Activated CD8-positive, alpha-beta memory T cell treated with anti-CD3 and anti-CD28 coated beads for 48 hours (primary cell): Measurements from ENCODE around the gene FBXL19.

Source experiments
- DNase-seq, 3 experiments: peaks; one replicate each; pipeline ENCODE4 v3.0.0-alpha.2; 2020; ENCODE audit warnings: low read depth in 2 of 3, low spot score in 2 of 3

Gene FBXL19

DNA sequence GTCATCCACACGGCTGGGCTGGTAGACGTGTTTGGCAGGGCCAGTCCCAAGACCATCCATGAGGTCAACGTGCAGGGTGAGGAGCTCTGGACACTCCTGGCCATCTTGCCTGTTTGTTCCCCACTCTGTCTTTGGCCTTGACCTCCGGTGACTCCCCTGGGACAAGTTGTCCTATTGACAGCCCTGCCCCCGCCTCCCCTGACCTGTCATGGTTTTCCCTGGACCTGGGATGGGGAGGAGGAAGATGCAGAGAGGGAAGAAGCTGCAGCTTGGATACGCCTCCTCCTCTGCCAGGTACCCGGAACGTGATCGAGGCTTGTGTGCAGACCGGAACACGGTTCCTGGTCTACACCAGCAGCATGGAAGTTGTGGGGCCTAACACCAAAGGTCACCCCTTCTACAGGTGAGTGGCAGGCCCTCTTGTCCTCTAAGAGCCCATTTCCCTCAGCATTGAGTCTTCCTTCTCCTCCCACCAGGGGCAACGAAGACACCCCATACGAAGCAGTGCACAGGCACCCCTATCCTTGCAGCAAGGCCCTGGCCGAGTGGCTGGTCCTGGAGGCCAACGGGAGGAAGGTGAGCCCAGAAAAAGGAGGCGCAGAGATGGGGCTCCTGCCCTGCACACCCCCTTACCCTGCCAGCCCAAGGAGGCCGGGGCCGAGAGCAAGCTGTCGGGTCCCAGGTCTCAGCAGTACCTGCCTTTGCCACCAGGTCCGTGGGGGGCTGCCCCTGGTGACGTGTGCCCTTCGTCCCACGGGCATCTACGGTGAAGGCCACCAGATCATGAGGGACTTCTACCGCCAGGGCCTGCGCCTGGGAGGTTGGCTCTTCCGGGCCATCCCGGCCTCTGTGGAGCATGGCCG lies 63.0 kb downstream of the FBXL19 start:
- no peak for DNase-seq

DNA sequence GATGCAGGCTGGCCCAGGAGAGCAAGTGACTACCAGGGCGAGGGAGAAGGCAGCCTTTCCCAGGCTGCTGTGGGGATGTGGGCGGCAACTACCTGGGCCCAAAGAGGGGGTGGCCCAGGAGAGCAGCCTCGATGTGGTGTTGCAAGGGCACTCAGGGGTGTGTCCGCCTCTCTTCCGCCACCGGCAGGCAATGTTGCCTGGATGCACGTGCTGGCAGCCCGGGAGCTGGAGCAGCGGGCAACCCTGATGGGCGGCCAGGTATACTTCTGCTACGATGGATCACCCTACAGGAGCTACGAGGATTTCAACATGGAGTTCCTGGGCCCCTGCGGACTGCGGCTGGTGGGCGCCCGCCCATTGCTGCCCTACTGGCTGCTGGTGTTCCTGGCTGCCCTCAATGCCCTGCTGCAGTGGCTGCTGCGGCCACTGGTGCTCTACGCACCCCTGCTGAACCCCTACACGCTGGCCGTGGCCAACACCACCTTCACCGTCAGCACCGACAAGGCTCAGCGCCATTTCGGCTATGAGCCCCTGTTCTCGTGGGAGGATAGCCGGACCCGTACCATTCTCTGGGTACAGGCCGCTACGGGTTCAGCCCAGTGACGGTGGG lies 64.3 kb downstream of the FBXL19 start:
- no peak for DNase-seq

DNA sequence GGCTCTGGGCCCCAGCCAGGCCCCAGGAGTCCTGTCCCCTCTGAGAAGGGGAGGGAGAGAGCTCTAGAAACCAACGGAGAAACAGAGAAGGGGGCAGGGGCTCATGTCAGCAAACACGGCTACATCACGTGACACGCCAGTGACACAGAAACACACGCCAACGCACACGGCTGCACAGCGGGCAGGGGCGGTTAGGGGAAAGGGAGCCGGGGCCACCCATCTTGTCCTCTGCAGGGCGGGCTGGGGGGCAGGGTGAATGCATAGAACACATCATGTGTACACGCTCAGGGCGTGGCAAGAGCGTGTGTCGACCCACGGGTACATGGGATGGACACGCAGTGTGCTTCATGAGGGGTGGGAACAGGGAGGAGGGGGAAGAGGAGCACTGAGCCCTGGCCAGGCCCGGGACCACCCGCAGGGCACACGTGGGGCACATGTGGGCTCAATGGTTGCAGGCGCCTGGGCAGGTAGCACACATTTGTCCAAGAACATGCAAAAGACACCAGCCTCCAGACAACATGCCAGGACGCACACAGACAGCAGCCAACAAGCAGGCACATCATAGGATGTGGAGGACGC lies 66.2 kb downstream of the FBXL19 start:
- no peak for DNase-seq

DNA sequence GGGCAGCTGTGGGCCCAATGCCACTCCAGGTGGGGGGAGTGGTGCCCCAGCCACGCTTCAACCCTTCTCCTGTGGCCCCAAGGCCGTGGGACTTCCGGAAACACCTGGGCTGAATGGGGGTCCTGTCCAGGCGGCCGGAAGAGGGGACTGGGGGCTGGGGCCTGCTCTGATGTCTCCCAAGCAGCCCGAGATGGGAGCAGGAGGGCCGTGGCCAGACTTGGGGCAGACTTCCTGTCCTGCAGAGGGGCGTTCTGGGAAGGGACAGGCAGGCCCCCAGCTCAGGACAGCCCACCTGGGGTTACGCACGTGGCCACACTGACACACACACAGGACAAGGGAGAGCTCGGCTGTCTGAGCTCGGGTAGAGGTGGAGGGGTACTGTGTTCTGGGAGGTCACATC lies 66.7 kb downstream of the FBXL19 start:
- DNase-seq, result no peak

DNA sequence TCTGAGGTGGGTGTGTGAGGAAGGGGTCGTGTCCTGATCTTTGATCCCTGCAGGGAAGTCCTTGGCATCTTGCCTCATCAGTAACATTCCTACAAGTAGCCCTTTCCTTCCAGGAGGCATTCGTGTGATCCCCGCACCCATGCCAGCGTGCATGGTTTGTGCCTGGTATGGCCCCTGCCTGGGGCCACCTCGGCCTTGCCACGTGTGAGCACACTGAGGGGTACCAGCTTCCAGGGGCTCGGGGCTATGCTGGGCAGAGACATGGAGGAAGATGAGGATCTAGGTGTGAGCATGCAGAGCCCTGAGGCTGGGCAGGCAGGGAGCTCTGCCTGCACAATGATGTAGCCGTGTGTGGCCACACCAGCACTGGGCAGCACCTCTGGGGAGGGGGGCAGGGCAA lies 67.7 kb downstream of the FBXL19 start:
- DNase-seq, result no peak

DNA sequence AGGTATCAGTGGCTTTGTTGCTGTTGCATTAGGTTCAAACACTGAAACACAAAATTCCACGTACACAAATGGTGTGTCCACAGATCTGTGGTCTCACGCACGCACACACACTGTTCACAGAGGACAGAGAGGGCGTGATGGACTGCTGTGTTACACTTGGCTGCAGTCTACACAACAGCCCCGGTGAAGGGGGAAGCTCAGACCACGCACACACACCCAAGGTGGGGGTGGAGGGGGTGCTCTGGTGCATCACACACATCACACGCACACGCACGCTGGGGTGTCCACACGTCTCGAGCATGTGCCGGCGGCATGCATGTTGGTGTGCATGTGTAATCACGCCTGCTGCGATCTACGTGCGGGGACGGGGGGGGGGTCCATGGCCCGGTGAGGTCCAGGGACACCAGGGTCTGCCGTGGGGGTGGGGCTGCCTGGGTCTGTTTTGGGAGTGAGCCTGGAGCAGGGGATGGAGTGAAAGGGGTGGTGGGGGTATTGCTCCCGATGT lies 69.0 kb downstream of the FBXL19 start:
- no peak for DNase-seq

DNA sequence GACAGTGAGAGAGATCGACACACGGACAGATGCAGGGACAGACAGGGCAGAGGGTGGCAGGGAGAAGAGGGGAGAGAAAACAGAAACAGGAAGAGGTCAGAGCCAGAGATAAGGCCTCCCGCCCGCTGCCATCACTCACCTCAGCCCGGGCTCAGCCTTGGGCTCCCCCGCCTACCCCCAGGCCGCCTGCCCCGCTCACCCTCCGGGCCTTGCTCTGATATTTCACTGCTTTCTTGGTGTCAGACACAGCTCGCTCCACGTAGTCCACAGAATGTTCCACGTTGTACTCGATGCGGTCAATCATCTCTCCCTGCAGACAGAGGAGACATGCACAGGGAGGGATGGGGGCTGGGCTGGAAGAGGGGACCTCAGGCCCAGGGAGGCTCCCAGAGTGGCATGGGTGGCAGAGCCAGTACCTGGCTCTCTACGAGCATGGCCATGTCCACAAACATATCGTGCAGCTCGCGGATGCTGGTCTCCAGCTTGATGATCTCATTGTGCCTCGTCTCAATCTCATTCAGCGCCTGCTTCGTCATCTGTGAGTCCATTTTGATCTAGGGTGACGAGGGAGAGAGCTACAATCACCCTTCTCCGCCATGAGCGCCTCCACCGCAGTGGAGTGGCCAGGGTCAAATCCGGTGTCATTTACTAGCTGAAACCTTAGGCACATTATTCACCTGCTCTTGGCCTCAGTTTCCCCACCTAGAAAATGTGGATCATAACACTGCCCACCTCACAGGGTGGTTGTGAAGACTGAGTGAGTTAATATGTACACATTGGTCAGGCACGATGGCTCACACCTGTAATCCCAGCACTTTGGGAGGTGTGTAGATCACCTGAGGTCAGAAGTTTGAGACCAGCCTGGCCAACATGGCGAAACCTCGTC lies 69.8 kb downstream of the FBXL19 start:
- no peak for DNase-seq

DNA sequence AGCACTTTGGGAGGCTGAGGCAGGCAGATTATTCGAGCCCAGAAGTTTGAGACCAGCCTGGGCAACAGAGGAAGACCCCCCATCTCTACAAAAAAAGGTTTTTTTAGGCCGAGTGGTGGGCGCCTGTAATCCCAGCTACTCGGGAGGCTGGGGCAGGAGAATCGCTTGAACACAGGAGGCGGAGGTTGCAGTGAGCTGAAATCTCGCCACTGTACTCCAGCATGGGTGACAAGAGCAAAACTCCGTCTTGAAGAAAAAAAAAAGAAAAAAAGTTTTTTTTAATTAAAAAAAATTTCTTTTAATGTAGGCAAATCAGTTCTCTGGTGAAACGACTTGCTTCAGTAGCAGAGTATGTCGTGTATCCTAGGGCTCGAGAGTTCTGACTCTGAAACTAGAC lies 72.6 kb downstream of the FBXL19 start:
- DNase-seq, result no peak

DNA sequence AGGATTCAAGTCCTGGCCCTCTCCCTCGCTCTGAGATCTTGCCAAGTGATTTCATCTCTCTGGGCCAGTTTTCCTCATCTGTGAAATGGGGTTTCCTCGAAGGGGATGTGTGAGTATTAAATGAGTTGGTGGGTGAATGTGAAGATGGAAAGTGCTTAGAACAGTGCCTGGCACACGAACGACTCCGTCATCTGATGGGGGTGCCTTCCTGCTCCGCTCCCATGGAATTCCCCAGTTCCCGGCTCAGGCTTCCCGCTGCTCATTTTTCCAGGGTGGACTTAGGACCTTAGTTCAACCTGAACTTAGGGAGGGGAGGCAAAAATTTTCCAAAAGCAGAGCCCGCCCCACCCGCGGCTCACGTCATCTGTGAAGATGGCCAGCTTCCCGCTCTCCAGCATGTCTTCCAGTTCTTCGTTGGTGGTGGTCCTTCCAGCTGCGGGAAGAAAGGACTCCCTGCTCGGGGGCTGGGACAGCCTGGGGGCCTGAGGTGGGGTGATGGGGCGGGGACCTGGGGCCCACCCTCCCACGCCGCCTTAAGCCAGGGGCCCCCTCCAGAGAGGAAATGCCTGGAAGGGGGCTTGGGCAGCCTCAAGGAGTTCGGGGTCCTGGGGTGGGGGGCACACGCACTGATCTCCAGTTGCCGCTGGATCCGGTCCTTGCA lies 73.1 kb downstream of the FBXL19 start:
- no peak for DNase-seq

DNA sequence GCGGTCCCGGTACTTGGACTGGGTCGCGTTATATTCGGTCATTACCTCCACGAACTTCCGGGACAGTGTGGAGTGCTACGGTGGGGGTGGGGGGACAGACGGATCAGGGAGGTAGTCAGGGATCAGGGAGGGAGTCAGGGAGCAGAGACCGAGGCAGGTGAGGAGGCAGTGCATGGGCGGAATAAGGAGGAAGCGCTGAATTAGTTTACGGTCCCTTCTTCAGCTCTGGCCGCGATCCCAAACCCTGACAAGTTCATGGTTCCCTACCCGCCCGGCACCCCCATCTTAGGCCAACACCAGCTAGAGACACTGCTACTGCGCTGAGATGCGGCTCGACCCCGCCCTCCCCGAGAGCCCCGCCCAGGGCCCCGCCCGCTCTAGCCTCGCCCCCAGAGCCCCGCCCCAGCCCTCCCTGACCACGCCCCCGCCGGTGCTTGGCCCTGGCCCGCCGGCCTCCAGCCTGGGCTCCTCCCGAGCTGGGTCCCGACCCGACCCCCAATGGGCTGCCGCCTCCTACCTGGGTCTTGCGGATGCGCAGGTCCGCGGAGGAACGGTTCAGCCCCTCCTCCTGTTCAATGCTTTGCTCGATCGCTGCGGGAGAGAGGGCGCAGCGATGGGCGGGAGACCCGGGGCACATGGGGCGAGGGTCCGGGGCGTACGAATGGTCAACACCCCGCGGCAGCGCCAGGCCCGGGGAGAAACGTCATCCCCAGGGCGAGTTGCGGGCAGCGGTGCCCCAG lies 73.8 kb downstream of the FBXL19 start:
- DNase-seq, result peak; percentile 63 to 82 (median 75)

DNA sequence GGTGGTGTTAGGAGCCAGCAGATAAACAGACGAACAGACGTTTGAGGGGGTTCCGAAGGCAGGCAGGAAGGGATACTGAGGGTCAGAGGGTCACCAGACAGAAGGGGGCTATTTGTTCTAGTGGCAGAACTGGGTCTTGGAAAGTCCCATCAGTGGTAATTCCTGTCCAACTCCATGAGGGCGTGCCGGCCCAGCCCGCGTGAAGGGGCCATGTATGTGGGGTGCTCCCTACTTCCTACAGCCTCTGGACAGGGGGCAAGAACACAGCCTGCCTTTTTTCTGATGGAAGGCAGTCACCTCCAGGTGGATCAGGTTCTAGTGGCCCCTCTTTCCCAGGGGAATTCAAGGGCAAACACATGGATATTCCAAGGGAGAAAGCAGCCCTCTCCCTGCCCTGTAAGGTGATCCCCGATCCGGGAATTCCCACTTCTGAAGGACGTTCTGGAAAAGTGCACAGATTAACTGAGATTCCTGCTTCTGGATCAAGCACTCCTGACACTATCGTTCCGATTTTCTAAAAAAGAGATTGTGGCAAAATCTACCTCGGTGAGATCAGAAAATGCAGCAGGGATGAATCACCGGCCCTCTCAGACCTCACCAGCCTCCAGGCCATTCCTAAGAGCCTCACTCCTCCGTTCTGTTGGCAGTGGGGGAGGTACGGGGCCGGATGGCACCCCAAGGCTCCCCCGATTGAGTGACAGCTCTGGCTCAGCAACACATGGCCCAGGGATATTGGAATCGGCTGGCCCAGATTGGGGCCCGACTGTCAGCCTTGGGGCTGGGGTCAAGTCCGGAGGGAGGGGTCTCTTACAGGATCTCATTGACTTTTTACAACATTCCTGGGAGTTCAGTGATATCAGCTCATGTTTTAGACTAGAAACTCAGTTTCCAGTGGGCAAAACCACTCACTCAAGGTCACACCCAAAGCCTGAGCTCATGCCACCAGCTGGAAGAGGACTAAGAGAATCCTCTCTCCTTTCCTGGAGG lies 74.6 kb downstream of the FBXL19 start:
- DNase-seq, result no peak
